HEK293T (cell line): ENCODE data around the gene MICAL2.

Source experiments
- CTCF ChIA-PET: fragments of 350-600 bp; formaldehyde crosslinking; extraction: SDS; loops from one replicate; lab custom pipeline; 2021; ENCODE audit warnings: antibody characterized with exemption, inconsistent platforms; lab: Yijun Ruan, JAX
- POLR2A ChIA-PET: fragments of 350-600 bp; formaldehyde crosslinking; extraction: SDS; loops from one replicate; lab custom pipeline; 2020; ENCODE audit warnings: antibody characterized with exemption, inconsistent platforms; lab: Yijun Ruan, JAX
- DNase-seq: peaks from one replicate; pipeline ENCODE4 v3.0.0; 2012; ENCODE audit warnings: mixed read lengths; ENCODE audit errors: extremely low spot score
- ARNT ChIP-seq: fragments of 450-650 bp; IDR thresholded peaks from 2 replicates; pipeline ENCODE4 v1.6.1; 2017; ENCODE audit warnings: mild to moderate bottlenecking
- BHLHE40 ChIP-seq: fragments of 450-650 bp; IDR thresholded peaks from 2 replicates; pipeline ENCODE4 v1.6.1; 2016; ENCODE audit warnings: mild to moderate bottlenecking, moderate library complexity, borderline replicate concordance
- CTBP1 ChIP-seq: fragments of 450-650 bp; IDR thresholded peaks from 2 replicates; pipeline ENCODE4 v1.6.1; 2016; ENCODE audit warnings: borderline replicate concordance
- ELF4 ChIP-seq: fragments of 450-650 bp; IDR thresholded peaks from 2 replicates; pipeline ENCODE4 v1.6.1; 2017; ENCODE audit warnings: antibody characterized with exemption
- FOXA1 ChIP-seq: fragments of 450-650 bp; IDR thresholded peaks from 2 replicates; pipeline ENCODE4 v1.6.1; 2016; ENCODE audit warnings: mild to moderate bottlenecking
- FOXK2 ChIP-seq: fragments of 450-650 bp; IDR thresholded peaks from 2 replicates; pipeline ENCODE4 v1.6.1; 2016; ENCODE audit warnings: mild to moderate bottlenecking
- FOXM1 ChIP-seq: fragments of 450-650 bp; IDR thresholded peaks from 2 replicates; pipeline ENCODE4 v1.6.1; 2017; ENCODE audit warnings: mild to moderate bottlenecking, borderline replicate concordance
- HDGF ChIP-seq: fragments of 450-650 bp; IDR thresholded peaks from 2 replicates; pipeline ENCODE4 v1.6.1; 2017; ENCODE audit warnings: antibody characterized with exemption, borderline replicate concordance
- LEF1 ChIP-seq: fragments of 450-650 bp; IDR thresholded peaks from 2 replicates; pipeline ENCODE4 v1.6.1; 2017; ENCODE audit warnings: mild to moderate bottlenecking, borderline replicate concordance
- PKNOX1 ChIP-seq: fragments of 450-650 bp; IDR thresholded peaks from 2 replicates; pipeline ENCODE4 v1.6.1; 2016
- SP1 ChIP-seq: fragments of 450-650 bp; IDR thresholded peaks from 2 replicates; pipeline ENCODE4 v1.6.1; 2017
- SUZ12 ChIP-seq: fragments of 450-650 bp; IDR thresholded peaks from 2 replicates; pipeline ENCODE4 v1.6.1; 2016; ENCODE audit warnings: mild to moderate bottlenecking
- TARDBP ChIP-seq: fragments of 450-650 bp; IDR thresholded peaks from 2 replicates; pipeline ENCODE4 v1.6.1; 2016
- ZNF384 ChIP-seq: fragments of 450-650 bp; IDR thresholded peaks from 2 replicates; pipeline ENCODE4 v1.6.1; 2016

Gene MICAL2

GRCh38 chr11:12301379-12301778 lies 191.0 kb downstream of the MICAL2 start:
- POLR2A ChIA-PET = no interaction called here
- TF ChIP-seq FOXA1 = no peak
- no peak for TF ChIP-seq PKNOX1
- TF ChIP-seq BHLHE40 = no peak
- TF ChIP-seq TARDBP = no peak
- no peak for TF ChIP-seq ARNT
- TF ChIP-seq FOXM1 = no peak
- no peak for TF ChIP-seq HDGF
- no peak for TF ChIP-seq FOXK2
- CTCF ChIA-PET = interaction anchor here (0.6 kb wide), 1 partner anchor 17 kb away, joined by 3 read pairs; no protein-coding TSS in a partner anchor
- no peak for DNase-seq

GRCh38 chr11:12303421-12304149 lies 193.2 kb downstream of the MICAL2 start:
- TF ChIP-seq FOXM1 (no peak), TARDBP (no peak), LEF1 (no peak), BHLHE40 (no peak), CTBP1 (no peak)
- DNase-seq = no peak
- CTCF ChIA-PET = no interaction called here
- POLR2A ChIA-PET = no interaction called here

GRCh38 chr11:12306830-12307229 lies 196.4 kb downstream of the MICAL2 start:
- POLR2A ChIA-PET = no interaction called here
- CTCF ChIA-PET = interaction anchor here (1.2 kb wide), 1 partner anchor 18 kb away, joined by 3 read pairs; no protein-coding TSS in a partner anchor
- DNase-seq = no peak

GRCh38 chr11:12312132-12312531 lies 201.7 kb downstream of the MICAL2 start:
- CTCF ChIA-PET = no interaction called here
- POLR2A ChIA-PET = no interaction called here
- DNase-seq = no peak
- no peak for TF ChIP-seq HDGF
- no peak for TF ChIP-seq FOXM1
- no peak for TF ChIP-seq LEF1
- TF ChIP-seq SP1 = no peak
- TF ChIP-seq ELF4 = no peak
- no peak for TF ChIP-seq FOXA1
- no peak for TF ChIP-seq FOXK2
- TF ChIP-seq CTBP1 = no peak
- no peak for TF ChIP-seq TARDBP

More at GRCh38 chr11:12306830-12307229, 196.4 kb downstream of the MICAL2 start:
- TF ChIP-seq ELF4 = no peak
- TF ChIP-seq ZNF384 = no peak
- no peak for TF ChIP-seq SP1
- TF ChIP-seq SUZ12 = no peak
- no peak for TF ChIP-seq LEF1
